Uterus (tissue), 4 donors: ENCODE measurements around the gene ZFP30. TPM values are rescaled to one million over a fixed set of nuclear protein-coding genes. Genes with fewer than 3 reads are reported as not detected.
A peak's percentile ranks its signal among the peaks of the same experiment; 100 is the strongest.

ENCODE experiments used
- DNase-seq, 2 donors: peaks; one replicate each; pipeline ENCODE4 v3.0.0-alpha.2; 2019 to 2020
- H3K27ac ChIP-seq, 2 donors: fragments of 200-600 bp; sonication (generic); 1 replicate in 1 of 2; 2 replicates in 1 of 2; pipeline ENCODE4 v1.5.1; 2016 to 2018
- H3K27me3 ChIP-seq, 2 donors: fragments of 200-600 bp; sonication (generic); one replicate each; pipeline ENCODE4 v1.5.1; 2018 to 2019; ENCODE audit warnings: control low read depth in 1 of 2
- H3K36me3 ChIP-seq, 2 donors: fragments of 200-600 bp; sonication (generic); one replicate each; pipeline ENCODE4 v1.5.1; 2019; ENCODE audit warnings: control low read depth in 1 of 2
- H3K4me1 ChIP-seq, 2 donors: fragments of 200-600 bp; sonication (generic); one replicate each; pipeline ENCODE4 v1.5.1; 2018 to 2019; ENCODE audit warnings: control low read depth in 1 of 2
- H3K4me3 ChIP-seq, 2 donors: fragments of 200-600 bp; sonication (generic); 1 replicate in 1 of 2; 2 replicates in 1 of 2; pipeline ENCODE4 v1.5.1; 2018 to 2019; ENCODE audit warnings: mild to moderate bottlenecking in 1 of 2
- H3K9me3 ChIP-seq, 2 donors: fragments of 200-600 bp; sonication (generic); one replicate each; pipeline ENCODE4 v1.5.1; 2019; ENCODE audit warnings: control low read depth in 1 of 2
- POLR2A ChIP-seq, 2 donors: fragments of 450-650 bp; IDR thresholded peaks; one replicate each; pipeline ENCODE4 v1.6.1; 2016; ENCODE audit warnings: antibody characterized with exemption in 2 of 2, mild to moderate bottlenecking in 1 of 2, moderate library complexity in 1 of 2
- intact Hi-C: fragments of 100-400 bp; cut with DNase I; formaldehyde crosslinking; loops from one replicate; pipeline ENCODE4 v1.15.1; 2023; ENCODE audit warnings: low total_unique reads
- total RNA-seq, 4 donors: library from RNA; depleted of rRNA in 3 of 4; stranded (reverse); fragments of >200 nt in 3 of 4; gene quantifications; one replicate each; pipeline versions ENCODE4 v1.1.0 to v1.2.4, GENCODE V29; 2014 to 2023
- TF ChIP-seq, protein P1 (sequence below), 4 experiments: fragments of 200-600 bp in 2 of 4; fragments of 450-650 bp in 2 of 4; sonication (generic) in 2 of 4; IDR thresholded peaks; one replicate each; pipeline ENCODE4 v1.5.1; 2016 to 2019; ENCODE audit warnings: antibody characterized with exemption in 4 of 4, mild to moderate bottlenecking in 2 of 4, moderate library complexity in 1 of 4
- donor health status: DM: yes; HTN: yes; CAD: no.

Gene ZFP30
- total RNA-seq = 10 to 100 TPM in 3 of 4 donors, 1 to 10 TPM in 1; 5.3 to 72.0 (median 25.5) TPM

DNA sequence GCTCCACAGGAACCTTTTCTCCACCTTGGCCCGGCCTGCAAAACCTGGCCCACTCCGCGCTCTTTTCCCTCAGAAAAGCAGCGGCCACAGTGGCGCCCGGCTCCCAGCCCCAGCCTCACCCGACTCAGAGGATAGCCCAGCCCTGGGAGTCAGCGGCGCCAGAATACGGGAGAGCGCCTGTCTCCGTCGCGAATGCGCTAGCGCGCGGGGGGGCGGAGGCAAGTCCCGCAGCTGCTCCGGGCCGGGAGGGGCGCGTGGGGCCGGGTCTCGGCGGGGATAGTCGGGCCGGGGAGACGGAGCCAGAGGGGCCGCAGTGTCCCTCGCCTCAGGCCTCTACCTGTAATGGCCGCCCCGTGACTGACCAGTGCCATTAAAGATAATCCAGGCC is at the start of gene ZFP30:
Gene ZFP30 (minus strand): TSS at position 165 of the 388 bp plus-strand sequence. CDS start 7,643 bp downstream, outside the sequence.
- Histone ChIP-seq H3K27me3 (no peaks in the 10 kb centered on the region), H3K4me3 (peak within 1 kb of the TSS; percentile 65 to 89), H3K4me1 (no peaks in the 10 kb centered on the region), H3K36me3 (no peaks in the 10 kb centered on the region), H3K9me3 (no peaks in the 10 kb centered on the region), H3K27ac (peak within 1 kb of the TSS; percentile 89 to 91)
- intact Hi-C loops = no loop called here
- TF ChIP-seq POLR2A (IDR thresholded peaks at IDR 0.05) = peak in 1 of 2 donors; percentile 52
- TF ChIP-seq, protein P1, sequence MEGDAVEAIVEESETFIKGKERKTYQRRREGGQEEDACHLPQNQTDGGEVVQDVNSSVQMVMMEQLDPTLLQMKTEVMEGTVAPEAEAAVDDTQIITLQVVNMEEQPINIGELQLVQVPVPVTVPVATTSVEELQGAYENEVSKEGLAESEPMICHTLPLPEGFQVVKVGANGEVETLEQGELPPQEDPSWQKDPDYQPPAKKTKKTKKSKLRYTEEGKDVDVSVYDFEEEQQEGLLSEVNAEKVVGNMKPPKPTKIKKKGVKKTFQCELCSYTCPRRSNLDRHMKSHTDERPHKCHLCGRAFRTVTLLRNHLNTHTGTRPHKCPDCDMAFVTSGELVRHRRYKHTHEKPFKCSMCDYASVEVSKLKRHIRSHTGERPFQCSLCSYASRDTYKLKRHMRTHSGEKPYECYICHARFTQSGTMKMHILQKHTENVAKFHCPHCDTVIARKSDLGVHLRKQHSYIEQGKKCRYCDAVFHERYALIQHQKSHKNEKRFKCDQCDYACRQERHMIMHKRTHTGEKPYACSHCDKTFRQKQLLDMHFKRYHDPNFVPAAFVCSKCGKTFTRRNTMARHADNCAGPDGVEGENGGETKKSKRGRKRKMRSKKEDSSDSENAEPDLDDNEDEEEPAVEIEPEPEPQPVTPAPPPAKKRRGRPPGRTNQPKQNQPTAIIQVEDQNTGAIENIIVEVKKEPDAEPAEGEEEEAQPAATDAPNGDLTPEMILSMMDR (IDR thresholded peaks at IDR 0.05) = peak in 1 of 4 experiments; percentile 3
- DNase-seq = peak; percentile 81 to 89

DNA sequence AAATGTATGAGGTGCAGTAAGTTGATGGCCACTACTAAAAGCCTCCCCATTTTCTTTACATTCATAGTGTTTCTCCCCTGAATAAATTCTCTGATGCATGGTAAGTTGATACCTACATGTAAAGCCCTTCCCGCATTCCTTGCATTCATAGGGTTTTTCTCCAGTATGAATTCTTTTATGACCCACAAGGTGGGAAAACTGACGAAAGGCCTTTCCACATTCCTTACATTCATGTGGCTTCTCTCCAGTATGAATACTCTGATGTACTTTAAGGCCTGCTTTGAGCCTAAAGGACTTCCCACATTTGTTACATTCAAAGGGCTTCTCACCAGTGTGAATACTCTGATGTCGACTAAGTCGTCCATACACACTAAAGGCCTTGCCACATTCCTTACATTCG is 43.8 kb upstream of the ZFP30 start:
- TF ChIP-seq POLR2A (IDR thresholded peaks at IDR 0.05) = no peak
- TF ChIP-seq, protein P1 (IDR thresholded peaks at IDR 0.05) = no peak
- H3K36me3 ChIP-seq = no peaks in the 10 kb centered on the region
- no peak for DNase-seq

DNA sequence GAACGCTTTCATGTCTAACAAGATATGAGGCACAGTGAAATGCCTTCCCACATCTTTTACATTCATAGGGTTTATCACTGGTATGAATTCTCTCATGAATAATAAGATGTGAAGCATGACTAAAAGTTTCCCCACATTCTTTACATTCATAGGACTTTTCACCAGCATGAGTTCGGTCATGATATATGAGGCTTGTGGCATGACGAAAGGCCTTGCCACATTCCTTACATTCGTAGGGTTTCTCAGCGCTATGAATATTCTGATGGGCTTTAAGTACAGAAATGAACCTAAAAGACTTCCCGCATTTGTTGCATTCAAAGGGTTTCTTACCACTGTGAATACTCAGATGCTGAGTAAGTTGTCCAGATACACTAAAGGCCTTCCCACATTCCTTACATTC is 43.0 kb upstream of the ZFP30 start:
- intact Hi-C loops = no loop called here
- no peak for DNase-seq
- TF ChIP-seq, protein P1 (IDR thresholded peaks at IDR 0.05) = no peak
- TF ChIP-seq POLR2A (IDR thresholded peaks at IDR 0.05) = no peak
- Histone ChIP-seq H3K4me3 (no peak overlapping the region), H3K4me1 (no peaks in the 10 kb centered on the region), H3K27ac (no peak overlapping the region), H3K36me3 (no peaks in the 10 kb centered on the region), H3K27me3 (no peaks in the 10 kb centered on the region), H3K9me3 (no peaks in the 10 kb centered on the region)

More for the DNA sequence above, 43.8 kb upstream of the ZFP30 start:
- Histone ChIP-seq H3K4me3 (no peak overlapping the region), H3K9me3 (no peaks in the 10 kb centered on the region), H3K27me3 (no peaks in the 10 kb centered on the region), H3K4me1 (no peaks in the 10 kb centered on the region), H3K27ac (no peak overlapping the region)
- intact Hi-C loops = no loop called here

DNA sequence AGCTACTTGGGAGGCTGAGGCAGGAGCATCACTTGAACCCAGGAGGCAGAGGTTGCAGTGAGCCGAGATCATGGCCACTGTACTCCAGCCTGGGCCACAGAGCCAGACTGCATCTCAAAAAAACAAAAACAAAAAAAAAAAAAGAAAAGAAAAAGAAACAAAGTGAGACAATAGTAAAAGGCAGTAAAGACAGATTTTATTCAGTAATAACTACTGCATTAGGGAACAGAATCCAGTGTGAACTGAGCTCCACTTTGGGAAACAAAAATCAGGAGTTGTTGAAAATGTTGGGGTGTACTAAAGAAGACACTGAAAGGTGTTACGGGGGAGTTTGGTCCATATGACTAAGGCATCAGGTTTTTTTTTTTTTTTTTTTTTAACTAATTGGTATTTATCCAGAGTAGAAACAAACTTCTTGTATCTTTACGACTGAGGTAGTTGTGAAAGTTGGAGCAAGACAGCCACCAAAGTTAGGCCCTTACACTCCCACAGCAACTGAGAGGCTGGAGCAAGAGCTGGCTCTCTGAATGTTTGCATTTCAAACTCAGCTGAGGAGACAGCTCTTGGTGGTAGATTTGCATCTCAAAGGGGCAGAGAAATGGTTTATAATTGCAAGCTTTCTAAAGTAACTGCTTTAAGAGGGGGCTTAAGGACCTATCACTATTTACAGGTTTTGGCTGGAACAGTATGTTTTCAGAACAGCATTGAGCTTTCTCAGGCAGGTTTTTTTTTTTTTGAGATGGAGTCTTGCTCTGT is 40.1 kb upstream of the ZFP30 start:
- Histone ChIP-seq H3K27ac (no peak overlapping the region), H3K4me1 (no peaks in the 10 kb centered on the region), H3K9me3 (no peaks in the 10 kb centered on the region), H3K27me3 (no peaks in the 10 kb centered on the region), H3K36me3 (no peaks in the 10 kb centered on the region), H3K4me3 (no peak overlapping the region)
- DNase-seq = no peak
- intact Hi-C loops = no loop called here
- TF ChIP-seq, protein P1 (IDR thresholded peaks at IDR 0.05) = no peak
- no peak for TF ChIP-seq POLR2A (IDR thresholded peaks at IDR 0.05)

DNA sequence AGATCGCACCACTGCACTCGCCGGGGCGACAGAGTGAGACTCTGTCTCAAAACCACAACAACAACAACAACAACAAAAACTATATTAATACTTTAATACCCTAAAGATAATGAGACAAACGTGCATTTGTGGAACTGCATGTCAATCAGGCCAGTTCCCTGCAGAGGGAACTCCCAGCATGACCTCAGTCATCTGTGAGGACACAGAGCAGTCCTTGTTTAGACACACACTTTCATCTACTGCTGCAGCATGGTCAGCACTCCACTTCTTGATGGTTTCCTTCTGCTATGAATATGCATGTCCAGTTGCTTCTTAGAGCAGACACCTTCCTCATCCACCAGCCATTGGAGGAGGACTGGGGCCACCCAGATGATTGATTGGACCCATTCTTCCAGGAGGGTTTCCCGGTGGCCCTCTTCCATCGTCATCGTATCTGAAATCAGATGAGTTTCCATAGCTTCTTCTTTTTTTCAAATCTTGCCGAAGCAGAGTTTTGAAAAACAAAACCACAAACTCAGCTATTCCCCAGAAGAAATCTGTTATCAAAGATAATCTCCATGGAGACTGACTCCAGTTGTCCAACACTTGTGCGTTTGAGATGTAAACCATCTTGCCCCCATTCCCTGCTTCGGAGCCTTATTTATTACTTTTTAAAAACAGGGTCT is 37.8 kb upstream of the ZFP30 start:
- no peaks in the 10 kb centered on the region for H3K36me3 ChIP-seq
- no peak overlapping the region for H3K4me3 ChIP-seq
- intact Hi-C loops = no loop called here
- no peak for DNase-seq
- TF ChIP-seq, protein P1 (IDR thresholded peaks at IDR 0.05) = no peak
- no peak for TF ChIP-seq POLR2A (IDR thresholded peaks at IDR 0.05)
- no peaks in the 10 kb centered on the region for H3K27me3 ChIP-seq
- H3K4me1 ChIP-seq = no peaks in the 10 kb centered on the region
- no peak overlapping the region for H3K27ac ChIP-seq
- H3K9me3 ChIP-seq = no peaks in the 10 kb centered on the region
